H1 (cell line): Measurements from ENCODE around the gene DIPK1B. TPM values are rescaled to one million over a fixed set of nuclear protein-coding genes. Genes with fewer than 3 reads are reported as not detected.
A peak's percentile ranks its signal among the peaks of the same experiment; 100 is the strongest.

Source experiments
- SP1 ChIP-seq: IDR thresholded peaks from 2 replicates; pipeline ENCODE4 v1.6.1; 2011; ENCODE audit warnings: low read depth, low read length
- microRNA counts: library from miRNA; unstranded; fragments of <30 nt; microRNA quantifications from one replicate; lab custom pipeline; 2015
- microRNA-seq, 2 experiments: library from miRNA; unstranded; fragments of <30 nt; microRNA quantifications; one replicate each; pipeline versions ENCODE4 to v1.2.0, GENCODE V29; 2016 to 2020; ENCODE audit warnings: borderline microRNAs expressed in 2 of 2, borderline number of aligned reads in 2 of 2, borderline replicate concordance in 1 of 2
- polyA plus RNA-seq, 7 experiments: library from polyadenylated mRNA; depleted of rRNA in 3 of 7; stranded (reverse) in 5 of 7; unstranded in 2 of 7; fragments of >200 nt in 5 of 7; fragments of 200-250 nt in 2 of 7; gene quantifications; 1 replicate in 5 of 7; 2 replicates in 1 of 7; 4 replicates in 1 of 7; pipeline versions ENCODE4 v1.2.1 to v1.2.3, GENCODE V29; 2011 to 2013; ENCODE audit warnings: missing spikeins in 2 of 7, mixed read lengths in 2 of 7
- small RNA-seq: library from polyadenylated mRNA; stranded (forward); fragments of <200 nt; extraction: miRNeasy Mini kit (QIAGEN cat#:217004); gene quantifications from one replicate; pipeline ENCODE3, GENCODE V24; 2013; ENCODE audit not compliant: insufficient read depth
- total RNA-seq: library from RNA; stranded (reverse); fragmentation: NEBNext Ultra II Directional; extraction: Animal tissue kit (Norgen Biotek cat#: 25700); gene quantifications from 2 replicates; pipeline ENCODE4 v1.2.1, GENCODE V29; 2021

DIPK1B gene
- total and polyA plus RNA-seq, 2 of the 8 experiments (the other 6 are each of a cell fraction or from before 2014, with no cell fraction given): 32.3 to 64.8 TPM

- TF ChIP-seq SP1: peak; percentile 55; the same call in 1 of the 2 replicates
These were observed 61.1 kb downstream of the DIPK1B start (continued) for GRCh38 chr9:136773386-136774044.

MicroRNA genes within 50 kb of the gene (microRNA counts, 767-probe panel; counts per million panel counts)
- microRNA hsa-miR-126-3p (lab: Ali Mortazavi, UCI): 879 counts per million, percentile 95 among the panel's probes with 10 or more counts

Small RNA genes within 50 kb of the gene (microRNA-seq; reads per million reads assigned to microRNA genes)
- gene MIR126 (266 to 707 reads per million in 2 experiments), gene MIR6722 (0 reads per million in 2 experiments)

Small RNA genes within 50 kb of the gene (small RNA-seq; reads per million reads assigned to genes)
- gene MIR126 (1,713 reads per million, percentile 99 among the genes with 10 or more reads in this experiment), gene MIR6722 (not detected)

Other genes with a start within 250 kb of the DIPK1B start
- gene SEC16A, start 229.5 kb upstream of the DIPK1B start, total RNA-seq: 47.1 and 49.0 TPM in 2 replicates
- 21.6 and 25.1 TPM in 2 replicates for gene SEC16A, start 229.5 kb upstream of the DIPK1B start, polyA plus RNA-seq (2011; rRNA removed)
- gene NOTCH1, start 166.5 kb upstream of the DIPK1B start, total RNA-seq: 55.6 and 60.9 TPM in 2 replicates
- gene NOTCH1, start 166.5 kb upstream of the DIPK1B start, polyA plus RNA-seq (2011; rRNA removed): 6.9 and 19.9 TPM in 2 replicates
- 37.8 and 39.8 TPM in 2 replicates for gene EGFL7, start 49.7 kb upstream of the DIPK1B start, total RNA-seq
- 53.4 and 82.5 TPM in 2 replicates for gene EGFL7, start 49.7 kb upstream of the DIPK1B start, polyA plus RNA-seq (2011; rRNA removed)
- 30.5 and 31.6 TPM in 2 replicates for gene AGPAT2, start 25.1 kb upstream of the DIPK1B start, total RNA-seq
- 37.6 and 52.1 TPM in 2 replicates for gene AGPAT2, start 25.1 kb upstream of the DIPK1B start, polyA plus RNA-seq (2011; rRNA removed)
- gene LCN10, start 30.4 kb downstream of the DIPK1B start, total RNA-seq: 2.8 and 4.8 TPM in 2 replicates
- 2.6 and 3.5 TPM in 2 replicates for gene LCN10, start 30.4 kb downstream of the DIPK1B start, polyA plus RNA-seq (2011; rRNA removed)
- not detected in 2 replicates for gene LCN6, start 36.0 kb downstream of the DIPK1B start, total RNA-seq
- not detected in 2 replicates for gene LCN6, start 36.0 kb downstream of the DIPK1B start, polyA plus RNA-seq (2011; rRNA removed)
- not detected in 2 replicates for gene LCN8, start 45.7 kb downstream of the DIPK1B start, total RNA-seq
- 0.14 TPM in 1 of 2 replicates, not detected in the other for gene LCN8, start 45.7 kb downstream of the DIPK1B start, polyA plus RNA-seq (2011; rRNA removed)
- gene LCN15, start 51.9 kb downstream of the DIPK1B start, total RNA-seq: 0.47 and 0.61 TPM in 2 replicates
- 0.08 and 0.25 TPM in 2 replicates for gene LCN15, start 51.9 kb downstream of the DIPK1B start, polyA plus RNA-seq (2011; rRNA removed)
- gene TMEM141, start 78.8 kb downstream of the DIPK1B start, total RNA-seq: 50.6 and 51.1 TPM in 2 replicates
- gene TMEM141, start 78.8 kb downstream of the DIPK1B start, polyA plus RNA-seq (2011; rRNA removed): 137 and 140 TPM in 2 replicates
- gene CCDC183, start 83.8 kb downstream of the DIPK1B start, total RNA-seq: 0.78 and 1.6 TPM in 2 replicates
- gene CCDC183, start 83.8 kb downstream of the DIPK1B start, polyA plus RNA-seq (2011; rRNA removed): 0.51 and 1.1 TPM in 2 replicates
- 129 and 130 TPM in 2 replicates for gene RABL6, start 95.4 kb downstream of the DIPK1B start, total RNA-seq
- 70.1 and 98.6 TPM in 2 replicates for gene RABL6, start 95.4 kb downstream of the DIPK1B start, polyA plus RNA-seq (2011; rRNA removed)
- gene AJM1, start 129.9 kb downstream of the DIPK1B start, total RNA-seq: 0.86 and 0.97 TPM in 2 replicates
- gene AJM1, start 129.9 kb downstream of the DIPK1B start, polyA plus RNA-seq (2011; rRNA removed): 0.12 and 0.33 TPM in 2 replicates
- gene PHPT1, start 136.8 kb downstream of the DIPK1B start, total RNA-seq: 109 and 111 TPM in 2 replicates
- 226 and 246 TPM in 2 replicates for gene PHPT1, start 136.8 kb downstream of the DIPK1B start, polyA plus RNA-seq (2011; rRNA removed)
- 4.5 TPM in 2 replicates for gene MAMDC4, start 139.8 kb downstream of the DIPK1B start, total RNA-seq
- 3.1 and 6.6 TPM in 2 replicates for gene MAMDC4, start 139.8 kb downstream of the DIPK1B start, polyA plus RNA-seq (2011; rRNA removed)
- 337 and 338 TPM in 2 replicates for gene EDF1, start 153.7 kb downstream of the DIPK1B start, total RNA-seq
- gene EDF1, start 153.7 kb downstream of the DIPK1B start, polyA plus RNA-seq (2011; rRNA removed): 297 and 298 TPM in 2 replicates
- gene TRAF2, start 173.9 kb downstream of the DIPK1B start, total RNA-seq: 50.2 and 50.5 TPM in 2 replicates
- 26.9 and 39.3 TPM in 2 replicates for gene TRAF2, start 173.9 kb downstream of the DIPK1B start, polyA plus RNA-seq (2011; rRNA removed)
- 49.0 and 49.5 TPM in 2 replicates for gene FBXW5, start 232.2 kb downstream of the DIPK1B start, total RNA-seq
- gene FBXW5, start 232.2 kb downstream of the DIPK1B start, polyA plus RNA-seq (2011; rRNA removed): 71.0 and 93.6 TPM in 2 replicates
- 0.80 TPM in 1 of 2 replicates, not detected in the other for gene C8G, start 232.7 kb downstream of the DIPK1B start, total RNA-seq
- gene C8G, start 232.7 kb downstream of the DIPK1B start, polyA plus RNA-seq (2011; rRNA removed): 0.62 and 1.8 TPM in 2 replicates
- 1.5 and 1.7 TPM in 2 replicates for gene LCN12, start 239.7 kb downstream of the DIPK1B start, total RNA-seq
- gene LCN12, start 239.7 kb downstream of the DIPK1B start, polyA plus RNA-seq (2011; rRNA removed): 1.1 and 2.1 TPM in 2 replicates